8988T (cell line): Measurements from ENCODE around the gene UST.
"Not testable (repeated sequence)": the region's sequence is repeated elsewhere in the genome, so short reads cannot be mapped to it uniquely, and the experiment has no call there.

Source experiments
- DNase-seq: peaks from one replicate; pipeline ENCODE4 v3.0.0; 2011

Gene UST

GRCh38 chr6:148983966-148984365 is 237.1 kb downstream of the UST start:
- no peak for DNase-seq

- DNase-seq, result no peak
These were observed 237.8 kb downstream of the UST start for GRCh38 chr6:148984531-148985056.

GRCh38 chr6:148985499-148985898 is 238.7 kb downstream of the UST start:
- DNase-seq, result no peak

- DNase-seq, result no peak
These were observed 239.8 kb downstream of the UST start for GRCh38 chr6:148986608-148987007.

- no peak for DNase-seq
These were observed 241.2 kb downstream of the UST start for GRCh38 chr6:148987982-148988381.

GRCh38 chr6:148989585-148989984 is 242.8 kb downstream of the UST start:
- DNase-seq, result no peak

GRCh38 chr6:148990403-148990802 is 243.6 kb downstream of the UST start:
- DNase-seq, result no peak

GRCh38 chr6:148996815-148997214 is 250.0 kb downstream of the UST start:
- no peak for DNase-seq

GRCh38 chr6:148997865-148998264 is 251.0 kb downstream of the UST start:
- DNase-seq, result no peak

GRCh38 chr6:148998704-148999103 is 251.9 kb downstream of the UST start:
- DNase-seq, result no peak

GRCh38 chr6:148999501-148999900 is 252.7 kb downstream of the UST start:
- DNase-seq, result no peak

- DNase-seq, result no peak
These were observed 253.2 kb downstream of the UST start for GRCh38 chr6:148999929-149000468.

- no peak for DNase-seq
These were observed 254.6 kb downstream of the UST start for GRCh38 chr6:149001422-149001821.

- DNase-seq, result no peak
These were observed 256.7 kb downstream of the UST start for GRCh38 chr6:149003560-149003959.

GRCh38 chr6:149004664-149005063 is 257.8 kb downstream of the UST start:
- DNase-seq, result no peak

- DNase-seq, result not testable (repeated sequence)
These were observed 259.4 kb downstream of the UST start for GRCh38 chr6:149006236-149006635.

GRCh38 chr6:149006671-149007070 is 259.8 kb downstream of the UST start:
- DNase-seq, result no peak

- DNase-seq, result no peak
These were observed 261.0 kb downstream of the UST start for GRCh38 chr6:149007846-149008245.

GRCh38 chr6:149008741-149009140 is 261.9 kb downstream of the UST start:
- DNase-seq, result no peak

GRCh38 chr6:149012040-149012545 is 265.3 kb downstream of the UST start:
- peak; percentile 45 for DNase-seq

GRCh38 chr6:149013586-149014344 is 266.9 kb downstream of the UST start:
- no peak for DNase-seq

GRCh38 chr6:149014631-149015534 is 268.1 kb downstream of the UST start:
- DNase-seq, result no peak
